GM10266 (cell line): ENCODE data around the gene TRERF1.

Experiments used
- DNase-seq: peaks from one replicate; pipeline ENCODE4 v3.0.0; 2012; ENCODE audit errors: extremely low spot score
- CTCF ChIP-seq: IDR thresholded peaks from 2 replicates; pipeline ENCODE4 v1.5.1; 2012; ENCODE audit warnings: mild to moderate bottlenecking, low read depth; ENCODE audit not compliant: control insufficient read depth, insufficient read depth; ENCODE audit errors: missing control alignments

TRERF1 gene

DNA sequence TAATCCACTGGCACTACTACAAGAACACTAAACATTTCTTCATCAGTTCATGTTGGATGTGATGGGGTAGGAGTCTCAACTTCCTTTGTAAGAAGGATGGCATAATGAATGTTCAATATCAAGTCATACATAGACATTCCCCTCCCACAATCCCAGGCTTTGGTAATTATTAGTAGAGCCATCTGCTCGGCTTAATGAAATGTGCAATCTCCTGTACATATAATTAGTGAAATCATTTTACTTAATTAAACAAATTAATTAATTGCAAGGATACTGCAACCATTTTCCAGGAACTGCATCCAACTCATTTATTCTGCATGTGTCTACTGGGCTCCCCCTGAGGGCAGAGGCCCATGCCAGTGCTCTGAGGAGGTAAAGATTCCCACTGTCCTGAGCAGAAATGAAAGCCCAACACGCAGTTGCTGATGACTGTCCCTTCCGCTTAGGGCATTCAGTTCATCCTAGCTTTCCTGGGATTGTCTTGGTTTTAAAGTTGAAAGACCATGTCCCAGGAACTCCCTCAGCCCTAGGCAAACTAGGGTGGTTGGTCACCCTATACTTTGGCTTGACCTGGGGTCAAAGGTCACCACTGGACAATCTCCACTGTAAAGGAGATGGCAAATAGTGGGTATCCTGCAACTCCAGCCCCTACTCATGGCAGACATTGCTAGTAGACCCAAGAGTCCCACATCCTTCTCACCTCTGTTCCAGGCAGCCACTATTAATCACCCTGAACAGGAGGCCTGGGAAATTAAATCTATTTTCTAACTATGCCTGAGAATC is 109.8 kb downstream of the TRERF1 start:
- TF ChIP-seq CTCF = no peak
- DNase-seq = no peak

DNA sequence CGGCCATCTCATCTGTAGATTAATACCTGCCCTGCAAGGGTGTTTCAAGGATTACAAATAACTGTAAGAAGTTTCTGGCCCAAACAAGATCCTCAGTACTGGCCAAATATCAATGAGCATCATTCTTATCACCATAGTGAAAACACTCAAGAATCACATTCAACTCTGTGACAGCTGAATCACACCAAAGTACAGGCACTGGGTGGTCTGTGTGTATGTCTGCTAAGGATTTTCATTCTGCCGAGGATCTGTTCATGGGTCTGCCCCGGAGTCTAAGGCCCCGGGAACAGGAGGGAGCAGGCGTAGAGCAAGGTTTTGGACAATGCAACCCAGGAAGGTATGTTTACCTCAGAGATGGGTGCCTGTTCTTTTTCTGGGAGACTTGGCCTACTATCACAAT is 110.5 kb downstream of the TRERF1 start:
- TF ChIP-seq CTCF = no peak
- no peak for DNase-seq

DNA sequence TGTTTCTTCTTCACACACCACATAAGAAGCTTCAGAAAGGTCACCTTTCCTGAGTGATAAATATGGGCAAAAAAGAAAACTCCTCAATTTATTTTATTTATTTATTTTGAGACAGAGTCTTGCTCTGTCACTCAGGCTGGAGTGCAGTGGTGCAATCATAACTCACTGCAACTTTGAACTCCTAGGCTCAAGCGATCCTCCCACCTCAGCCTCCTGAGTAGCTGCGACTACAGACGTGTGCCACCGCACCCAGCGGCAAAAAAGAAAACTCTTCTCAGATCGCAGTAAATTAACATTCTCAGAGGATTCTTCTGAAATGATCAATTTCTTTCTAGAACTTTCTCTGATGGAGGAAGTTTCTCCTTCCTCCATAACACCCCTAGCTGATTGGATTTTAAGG is 111.2 kb downstream of the TRERF1 start:
- no peak for DNase-seq
- TF ChIP-seq CTCF = no peak

DNA sequence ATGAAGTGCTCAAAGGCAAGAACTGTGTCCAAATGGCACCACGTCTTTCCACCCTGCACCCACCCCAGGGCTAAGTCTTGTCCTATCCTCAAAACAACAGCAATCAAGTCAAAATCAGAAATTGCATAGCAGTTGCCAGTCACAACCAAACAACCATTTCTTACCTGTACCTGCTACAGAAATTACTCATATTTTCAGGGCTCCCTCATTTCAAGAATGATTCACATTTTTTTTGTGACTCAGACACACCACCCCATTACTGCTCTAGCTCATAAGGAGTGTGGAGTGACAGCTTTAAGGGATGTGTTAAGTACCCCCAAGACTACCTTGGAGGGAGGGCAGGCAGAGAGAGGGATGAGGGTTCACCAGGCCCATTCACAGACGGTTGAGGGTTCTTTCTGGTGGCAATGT is 111.7 kb downstream of the TRERF1 start:
- TF ChIP-seq CTCF = no peak
- DNase-seq = peak; percentile 52

DNA sequence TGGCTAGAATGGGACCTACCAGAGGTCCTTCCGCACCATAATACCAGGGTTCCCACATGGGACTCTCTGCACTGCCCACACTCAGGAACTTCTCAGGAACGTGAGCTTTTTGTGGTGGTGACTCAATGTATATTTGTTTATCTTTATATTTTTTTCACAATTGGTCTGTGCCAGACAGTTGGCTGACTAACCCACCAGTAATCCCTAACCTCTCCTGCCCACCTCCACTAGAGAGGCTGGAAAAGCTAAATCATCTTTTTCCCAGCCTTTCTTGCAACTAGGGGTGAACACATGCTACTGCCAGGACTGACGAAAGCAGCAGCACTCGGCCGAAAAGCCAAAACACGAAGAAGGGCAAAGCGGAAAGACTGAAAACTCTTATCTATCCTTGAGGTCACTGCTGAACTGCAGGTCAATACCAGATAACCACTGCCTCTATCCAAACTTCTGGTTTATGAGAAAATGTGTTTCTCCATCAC is 112.9 kb downstream of the TRERF1 start:
- no peak for TF ChIP-seq CTCF
- DNase-seq = no peak

DNA sequence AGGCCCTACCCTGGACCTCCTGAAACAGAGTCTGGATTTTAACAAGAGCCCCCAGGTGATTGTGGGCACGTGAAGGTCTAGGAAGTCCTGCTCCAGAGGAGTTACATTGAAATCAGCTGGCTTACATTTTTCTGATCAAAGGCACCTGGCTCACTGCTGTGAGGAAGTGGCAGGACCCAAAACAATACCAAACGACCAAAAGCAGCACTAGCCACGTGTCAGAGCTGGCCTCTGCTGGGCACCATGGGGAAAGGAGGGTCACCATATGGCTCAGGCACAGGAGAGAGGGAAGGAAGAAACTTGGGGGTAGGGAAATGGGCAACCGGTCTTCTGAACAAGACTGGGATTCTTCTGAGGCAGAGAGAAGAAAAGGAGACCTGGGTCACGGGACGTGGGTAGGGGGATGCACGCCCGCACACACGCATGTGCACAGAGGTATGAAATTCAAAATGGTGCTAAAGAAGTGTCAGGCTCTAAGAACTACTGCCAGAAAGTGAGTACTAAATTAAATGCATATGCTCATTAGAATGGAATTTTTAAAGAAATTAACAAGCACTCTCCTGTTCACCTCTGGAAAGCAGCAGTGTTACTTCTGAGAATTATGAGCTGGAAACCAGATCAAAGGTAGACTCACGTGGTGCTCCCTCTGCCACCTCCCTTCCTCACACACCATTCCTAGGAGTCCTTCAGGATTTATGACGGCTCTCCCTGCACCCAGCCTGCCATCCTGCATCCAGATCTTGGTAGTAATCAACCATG is 113.6 kb downstream of the TRERF1 start:
- DNase-seq = no peak
- TF ChIP-seq CTCF = no peak

DNA sequence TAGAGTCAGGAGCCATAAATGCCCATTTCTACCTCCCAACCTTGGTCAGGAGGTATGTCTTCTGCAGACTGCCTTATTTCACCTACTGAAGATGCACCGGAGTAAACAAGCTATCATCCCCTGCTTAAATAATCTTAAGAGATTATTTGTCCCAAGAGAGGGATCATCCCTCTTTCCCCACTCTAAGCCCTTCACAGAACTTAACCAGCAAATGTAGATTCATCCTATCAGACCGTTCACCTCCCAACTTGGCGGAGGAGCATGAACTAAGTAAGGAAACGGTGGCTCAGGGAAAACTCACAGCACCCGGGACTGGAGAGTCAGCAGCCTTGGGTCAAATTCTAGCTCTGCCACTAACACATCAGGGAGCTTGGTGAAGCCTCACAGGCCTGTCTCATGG is 115.3 kb downstream of the TRERF1 start:
- TF ChIP-seq CTCF = no peak
- DNase-seq = no peak
